SJSA1 (cell line): ENCODE results near the gene GCSAM. TPM values are rescaled to one million over a fixed set of nuclear protein-coding genes. Genes with fewer than 3 reads are reported as not detected.

Source experiments
- DNase-seq, 2 experiments: peaks; one replicate each; pipeline ENCODE4 v3.0.0-alpha.2; 2015 to 2020; ENCODE audit warnings: low spot score in 2 of 2, low read depth in 1 of 2
- H3K27ac ChIP-seq: fragments of 250-450 bp; sonication (Bioruptor Pico); 2 replicates; pipeline ENCODE4 v1.5.1; 2020; ENCODE audit warnings: mild to moderate bottlenecking, moderate library complexity
- H3K27me3 ChIP-seq: fragments of 250-450 bp; sonication (Bioruptor Pico); replicated peaks from 2 replicates; pipeline ENCODE4 v1.5.1; 2020; ENCODE audit warnings: mild to moderate bottlenecking, moderate library complexity
- H3K36me3 ChIP-seq: fragments of 250-450 bp; sonication (Bioruptor Pico); 2 replicates; pipeline ENCODE4 v1.5.1; 2020; ENCODE audit warnings: mild to moderate bottlenecking
- H3K4me1 ChIP-seq: fragments of 250-450 bp; sonication (Bioruptor Pico); replicated peaks from 2 replicates; pipeline ENCODE4 v1.6.1; 2021; ENCODE audit warnings: mild to moderate bottlenecking
- H3K4me3 ChIP-seq: fragments of 250-450 bp; sonication (Bioruptor Pico); 2 replicates; pipeline ENCODE4 v1.5.1; 2020; ENCODE audit warnings: mild to moderate bottlenecking
- H3K9me3 ChIP-seq: fragments of 250-450 bp; sonication (Bioruptor Pico); replicated peaks from 2 replicates; pipeline ENCODE4 v1.5.1; 2020; ENCODE audit warnings: mild to moderate bottlenecking
- total RNA-seq: library from RNA; depleted of rRNA; stranded (reverse); fragments of >200 nt; shearing (Covaris generic); gene quantifications from 2 replicates; pipeline ENCODE4 v1.2.3, GENCODE V29; 2014; rRNA removed

The GCSAM gene
- not detected in 2 replicates for total RNA-seq

- Histone ChIP-seq H3K36me3 (peaks cover 22% of the 10 kb centered on the region), H3K27ac (no peak within 1 kb of the TSS), H3K4me3 (no peak within 1 kb of the TSS), H3K4me1 (no peaks in the 10 kb centered on the region), H3K27me3 (no peaks in the 10 kb centered on the region), H3K9me3 (no peaks in the 10 kb centered on the region)
- no peak for DNase-seq
Measured at GRCh38 chr3:112132975-112133448, at the start of gene GCSAM. GCSAM (minus strand) TSS chr3:112133248; CDS start chr3:112133120, 128 bp downstream.

- Histone ChIP-seq H3K27me3 (no peaks in the 10 kb centered on the region), H3K4me1 (no peaks in the 10 kb centered on the region), H3K9me3 (no peaks in the 10 kb centered on the region), H3K27ac (no peak overlapping the region), H3K36me3 (no peaks in the 10 kb centered on the region; the same call in 1 of the 2 replicates), H3K4me3 (no peak overlapping the region)
- DNase-seq, result no peak
Measured at GRCh38 chr3:112175646-112176045, 42.6 kb upstream of the GCSAM start.

DNA sequence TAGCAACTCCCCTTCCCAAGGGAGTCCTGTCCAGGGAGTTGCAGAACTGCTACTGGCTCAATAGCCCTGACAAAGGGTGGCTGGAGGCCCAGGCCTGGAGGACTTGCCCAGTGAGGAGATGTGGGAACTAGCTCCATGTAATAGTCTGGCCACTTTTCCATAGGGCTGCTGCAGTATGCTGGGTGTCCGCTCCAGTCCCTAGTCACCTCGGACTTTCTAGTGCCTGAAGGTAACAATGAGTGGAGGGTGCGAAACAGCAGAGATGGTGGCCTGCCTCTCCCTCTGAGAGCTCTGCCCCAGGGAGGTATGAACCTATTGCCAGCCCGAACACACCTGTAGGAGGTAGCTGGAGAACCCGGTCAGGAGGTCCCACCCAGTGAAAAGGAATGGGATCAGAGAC, 42.0 kb upstream of the GCSAM start:
- Histone ChIP-seq H3K27me3 (no peaks in the 10 kb centered on the region), H3K4me1 (no peaks in the 10 kb centered on the region), H3K4me3 (no peak overlapping the region), H3K9me3 (no peaks in the 10 kb centered on the region), H3K27ac (no peak overlapping the region), H3K36me3 (no peaks in the 10 kb centered on the region; the same call in 1 of the 2 replicates)
- no peak for DNase-seq

DNA sequence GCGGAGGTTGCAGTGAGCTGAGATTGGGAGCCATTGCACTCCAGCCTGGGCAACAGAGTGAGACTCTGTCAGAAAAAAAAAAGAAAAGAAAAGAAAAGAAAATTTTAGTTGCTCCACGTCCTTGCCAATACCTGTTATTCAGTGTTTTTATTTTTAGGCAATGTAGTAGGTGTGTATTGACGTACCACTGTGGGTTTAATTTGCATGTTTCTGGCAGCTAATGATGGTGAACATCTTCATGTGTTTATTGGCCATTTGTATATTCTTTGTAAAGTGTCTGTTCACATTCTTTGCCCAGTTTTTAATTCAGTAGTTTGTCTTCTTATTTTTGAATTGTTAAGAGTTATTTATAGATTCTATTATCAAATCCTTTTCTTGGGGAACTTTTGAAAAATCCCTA, 38.1 kb upstream of the GCSAM start:
- Histone ChIP-seq H3K4me3 (no peak overlapping the region), H3K27me3 (no peaks in the 10 kb centered on the region), H3K36me3 (no peaks in the 10 kb centered on the region; the same call in 1 of the 2 replicates), H3K9me3 (no peaks in the 10 kb centered on the region), H3K4me1 (no peaks in the 10 kb centered on the region), H3K27ac (no peak overlapping the region)
- DNase-seq, result no peak

DNA sequence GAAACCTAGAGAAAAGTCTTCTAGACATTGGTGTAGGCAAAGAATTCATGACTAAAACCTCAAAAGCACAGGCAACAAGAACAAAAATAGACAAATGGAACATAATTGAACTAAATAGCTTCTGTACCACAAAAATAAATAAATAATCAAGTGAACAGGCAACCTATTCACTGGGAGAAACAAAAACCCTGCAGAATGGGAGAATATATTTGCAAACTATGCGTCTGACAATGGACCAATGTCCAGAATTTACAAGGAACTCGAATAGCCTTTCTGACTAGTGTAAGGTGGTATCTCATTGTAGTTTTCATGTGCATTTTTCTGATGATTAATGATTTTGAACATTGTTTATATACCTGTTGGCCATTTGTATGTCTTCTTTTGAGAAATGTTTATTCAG, 37.0 kb upstream of the GCSAM start:
- Histone ChIP-seq H3K27ac (no peak overlapping the region), H3K27me3 (no peaks in the 10 kb centered on the region), H3K9me3 (no peaks in the 10 kb centered on the region), H3K4me1 (no peaks in the 10 kb centered on the region), H3K4me3 (no peak overlapping the region), H3K36me3 (no peaks in the 10 kb centered on the region; the same call in 1 of the 2 replicates)
- DNase-seq, result peak in 1 of 2 experiments; percentile 3

DNA sequence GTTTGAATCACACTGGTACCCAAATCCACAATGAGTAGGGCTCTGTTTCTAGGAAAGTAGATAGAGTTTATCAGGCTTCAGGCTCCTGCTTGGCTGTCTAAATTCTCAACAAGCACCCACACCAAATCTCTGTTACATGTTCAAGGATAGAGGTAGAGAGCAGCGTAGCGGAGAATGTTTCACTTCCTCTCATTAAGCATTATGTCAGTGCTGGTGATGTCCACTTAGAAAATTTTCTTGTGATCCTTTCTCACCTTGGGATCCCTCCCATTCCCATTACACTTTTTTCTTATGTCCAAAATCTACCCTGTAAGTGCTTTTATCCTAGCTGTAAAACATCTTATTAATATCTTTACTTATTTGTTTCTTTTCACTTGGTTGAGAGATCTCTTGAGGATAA, 34.7 kb upstream of the GCSAM start:
- H3K4me3 ChIP-seq, result no peak overlapping the region
- no peaks in the 10 kb centered on the region for H3K4me1 ChIP-seq
- H3K9me3 ChIP-seq, result no peaks in the 10 kb centered on the region
- H3K36me3 ChIP-seq, result no peaks in the 10 kb centered on the region
- DNase-seq, result no peak
- no peaks in the 10 kb centered on the region for H3K27me3 ChIP-seq
- no peak overlapping the region for H3K27ac ChIP-seq

- Histone ChIP-seq H3K9me3 (peaks cover 5% of the 10 kb centered on the region; the same call in 1 of the 2 replicates), H3K27me3 (no peaks in the 10 kb centered on the region), H3K36me3 (no peaks in the 10 kb centered on the region), H3K27ac (no peak overlapping the region), H3K4me1 (no peaks in the 10 kb centered on the region), H3K4me3 (no peak overlapping the region)
- DNase-seq, result no peak
Measured at GRCh38 chr3:112149136-112149535, 16.1 kb upstream of the GCSAM start.

DNA sequence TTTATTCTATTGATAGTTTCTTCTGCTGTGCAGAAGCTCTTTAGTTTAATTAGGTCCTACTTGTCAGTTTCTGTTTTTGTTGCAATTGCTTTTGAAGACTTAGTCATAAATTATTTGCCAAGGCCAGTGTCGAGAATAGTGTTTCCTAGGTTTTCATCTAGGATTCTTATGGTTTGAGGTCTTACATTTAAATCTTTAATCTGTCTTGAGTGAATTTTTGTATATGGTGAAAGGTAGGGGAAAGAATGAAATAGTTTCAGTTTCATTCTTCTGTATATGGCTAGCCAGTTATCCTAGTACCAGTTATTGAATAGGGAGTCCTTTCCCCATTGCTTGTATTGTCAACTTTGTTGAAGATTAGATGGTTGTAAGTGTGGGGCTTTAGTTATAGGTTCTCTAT, 10.6 kb upstream of the GCSAM start:
- Histone ChIP-seq H3K27me3 (no peaks in the 10 kb centered on the region), H3K9me3 (peaks cover 1% of the 10 kb centered on the region; the same call in 1 of the 2 replicates)
- DNase-seq, result no peak

DNA sequence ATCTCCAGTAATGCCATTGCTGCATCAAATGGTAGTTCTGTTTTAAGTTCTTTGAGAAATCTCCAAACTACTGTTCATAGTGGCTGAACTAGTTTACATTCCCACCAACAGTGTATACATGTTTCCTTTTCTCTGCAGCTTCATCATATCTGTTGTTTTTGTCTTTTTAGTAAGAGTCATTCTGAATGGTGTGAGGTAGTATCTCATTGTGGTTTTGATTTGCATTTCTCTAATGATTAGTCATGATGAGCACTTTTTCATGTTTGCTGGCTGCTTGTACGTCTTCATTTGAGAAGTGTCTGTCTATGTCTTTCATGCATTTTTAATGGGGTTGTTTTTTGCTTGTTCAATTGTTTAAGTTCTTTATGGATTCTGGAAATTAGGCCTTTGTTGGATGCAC, 10.2 kb upstream of the GCSAM start:
- DNase-seq, result no peak
- no peaks in the 10 kb centered on the region for H3K27me3 ChIP-seq
- H3K4me1 ChIP-seq, result no peaks in the 10 kb centered on the region
- no peak overlapping the region for H3K27ac ChIP-seq
- H3K9me3 ChIP-seq, result no peaks in the 10 kb centered on the region; the same call in 1 of the 2 replicates
- H3K36me3 ChIP-seq, result no peaks in the 10 kb centered on the region
- H3K4me3 ChIP-seq, result no peak overlapping the region

More for the DNA sequence above, 10.6 kb upstream of the GCSAM start:
- no peaks in the 10 kb centered on the region for H3K36me3 ChIP-seq
- H3K27ac ChIP-seq, result no peak overlapping the region
- H3K4me1 ChIP-seq, result no peaks in the 10 kb centered on the region
- H3K4me3 ChIP-seq, result no peak overlapping the region

DNA sequence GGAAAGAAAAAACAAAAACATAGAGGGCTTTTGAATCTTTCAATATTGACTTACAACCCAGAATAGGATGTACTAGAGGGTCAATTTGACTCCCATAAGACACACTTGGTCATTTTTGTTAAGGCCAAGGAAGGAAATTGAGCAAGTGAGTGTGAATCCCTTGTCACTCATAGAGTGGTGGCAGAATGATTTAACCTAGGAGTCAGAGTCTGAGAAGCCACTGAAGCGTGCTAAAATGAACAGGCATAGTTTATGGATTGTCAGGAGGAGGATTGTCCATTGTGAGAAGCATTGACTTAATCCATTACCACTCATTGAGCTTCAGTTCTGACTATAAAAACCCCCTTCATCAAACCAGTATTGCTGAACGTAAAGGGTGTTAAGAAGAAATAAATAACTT, 8.2 kb upstream of the GCSAM start:
- H3K36me3 ChIP-seq, result no peaks in the 10 kb centered on the region
- no peaks in the 10 kb centered on the region for H3K4me1 ChIP-seq
- no peak for DNase-seq
- no peaks in the 10 kb centered on the region; the same call in 1 of the 2 replicates for H3K9me3 ChIP-seq
- no peak overlapping the region for H3K4me3 ChIP-seq
- no peak overlapping the region for H3K27ac ChIP-seq
- H3K27me3 ChIP-seq, result no peaks in the 10 kb centered on the region

DNA sequence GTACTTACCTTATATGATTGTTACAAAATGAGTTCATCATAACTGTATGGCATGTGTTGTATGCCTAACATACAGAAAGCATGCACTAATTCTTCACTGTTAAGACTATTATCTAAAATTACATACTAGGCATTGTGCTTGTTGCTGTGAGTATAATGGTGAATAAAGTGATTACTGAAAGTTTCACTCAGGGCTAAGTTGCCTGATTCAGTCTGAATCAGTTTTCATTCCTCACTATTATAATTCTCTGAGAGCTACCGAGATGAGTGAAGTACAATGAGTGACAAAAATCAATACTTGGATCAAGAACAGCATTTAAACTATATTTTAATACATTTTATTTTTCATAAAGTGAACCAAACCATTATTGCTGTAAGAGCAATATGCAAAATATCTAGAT, 7.5 kb upstream of the GCSAM start:
- no peak overlapping the region for H3K27ac ChIP-seq
- H3K4me3 ChIP-seq, result no peak overlapping the region
- no peak for DNase-seq
- H3K9me3 ChIP-seq, result no peaks in the 10 kb centered on the region; the same call in 1 of the 2 replicates
- H3K4me1 ChIP-seq, result no peaks in the 10 kb centered on the region
- no peaks in the 10 kb centered on the region for H3K27me3 ChIP-seq
- H3K36me3 ChIP-seq, result no peaks in the 10 kb centered on the region

GRCh38 chr3:112138219-112138969, 5.3 kb upstream of the GCSAM start:
- Histone ChIP-seq H3K4me1 (no peaks in the 10 kb centered on the region), H3K9me3 (no peaks in the 10 kb centered on the region), H3K27ac (no peak overlapping the region), H3K4me3 (no peak overlapping the region), H3K36me3 (no peaks in the 10 kb centered on the region), H3K27me3 (no peaks in the 10 kb centered on the region)
- no peak for DNase-seq

DNA sequence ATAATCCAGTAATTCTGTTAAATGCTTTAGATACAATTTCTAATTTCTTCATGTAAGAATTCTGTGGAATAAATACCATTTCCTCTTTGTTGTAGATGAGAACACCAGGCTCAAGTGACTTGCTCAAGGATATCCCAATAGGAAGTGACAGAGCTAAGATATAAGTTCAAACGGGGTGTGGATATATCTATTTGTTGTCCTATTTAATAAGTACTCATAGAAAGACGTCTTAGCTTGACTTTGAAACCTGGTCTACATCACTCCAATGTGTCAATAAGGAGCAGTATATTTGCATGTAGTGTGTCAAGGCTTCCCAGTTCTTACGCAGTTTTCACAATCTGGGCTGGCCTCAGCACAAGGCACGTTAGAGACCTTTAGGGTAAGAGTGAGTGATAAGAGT, 4.7 kb upstream of the GCSAM start:
- DNase-seq, result no peak
- Histone ChIP-seq H3K4me3 (no peak overlapping the region), H3K9me3 (no peaks in the 10 kb centered on the region), H3K27me3 (no peaks in the 10 kb centered on the region), H3K27ac (no peak overlapping the region), H3K4me1 (no peaks in the 10 kb centered on the region), H3K36me3 (no peaks in the 10 kb centered on the region)

- peak in 1 of 2 experiments; percentile 17 for DNase-seq
Measured at GRCh38 chr3:112136959-112137693, 4.1 kb upstream of the GCSAM start.

More at GRCh38 chr3:112136959-112137693, 4.1 kb upstream of the GCSAM start:
- no peaks in the 10 kb centered on the region for H3K27me3 ChIP-seq
- no peaks in the 10 kb centered on the region for H3K9me3 ChIP-seq
- H3K27ac ChIP-seq, result no peak overlapping the region
- H3K4me3 ChIP-seq, result no peak overlapping the region
- H3K4me1 ChIP-seq, result no peaks in the 10 kb centered on the region
- H3K36me3 ChIP-seq, result no peaks in the 10 kb centered on the region
